ENCODE data around the gene IMPA2. TPM values are rescaled to one million over a fixed set of nuclear protein-coding genes. Genes with fewer than 3 reads are reported as not detected.

Gene IMPA2
- total RNA-seq, 2 donors from 2014 or later, result 269 to 446 TPM

DNA sequence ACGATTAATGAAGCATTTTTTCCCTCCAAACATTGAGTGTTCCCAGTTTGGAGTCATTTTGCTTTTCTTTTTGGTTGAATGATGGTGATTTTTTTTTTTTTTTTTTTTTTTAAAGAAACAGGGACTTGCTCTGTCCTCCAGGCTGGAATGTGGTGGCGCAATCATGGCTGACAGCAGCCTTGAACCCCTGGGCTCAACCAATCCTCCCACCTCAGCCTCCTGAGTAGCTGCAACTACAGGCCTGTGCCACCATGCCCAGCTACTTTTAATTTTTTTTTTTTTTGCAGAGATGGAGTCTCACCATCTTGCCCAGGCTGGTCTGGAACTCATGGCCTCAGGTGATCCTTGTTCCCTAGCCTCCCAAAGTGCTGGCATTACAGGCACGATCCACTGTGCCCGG, 46.2 kb downstream of the IMPA2 start:
- intact Hi-C loops (cut with DNase I), result no loop called here
- Histone ChIP-seq H3K27ac (peak overlapping the region; percentile 85 to 95 (median 93)), H3K4me3 (no peak overlapping the region), H3K9me3 (no peaks in the 10 kb centered on the region), H3K27me3 (no peaks in the 10 kb centered on the region), H3K4me1 (peaks cover 43% of the 10 kb centered on the region), H3K36me3 (replicated peaks in 1 of 2; ENCODE audit: insufficient read depth in 1 of 2, low read depth in 2 of 2) (peaks cover 0 to 15% of the 10 kb centered on the region in 2 donors)
- ATAC-seq, result no peak
- TF ChIP-seq, protein P1, sequence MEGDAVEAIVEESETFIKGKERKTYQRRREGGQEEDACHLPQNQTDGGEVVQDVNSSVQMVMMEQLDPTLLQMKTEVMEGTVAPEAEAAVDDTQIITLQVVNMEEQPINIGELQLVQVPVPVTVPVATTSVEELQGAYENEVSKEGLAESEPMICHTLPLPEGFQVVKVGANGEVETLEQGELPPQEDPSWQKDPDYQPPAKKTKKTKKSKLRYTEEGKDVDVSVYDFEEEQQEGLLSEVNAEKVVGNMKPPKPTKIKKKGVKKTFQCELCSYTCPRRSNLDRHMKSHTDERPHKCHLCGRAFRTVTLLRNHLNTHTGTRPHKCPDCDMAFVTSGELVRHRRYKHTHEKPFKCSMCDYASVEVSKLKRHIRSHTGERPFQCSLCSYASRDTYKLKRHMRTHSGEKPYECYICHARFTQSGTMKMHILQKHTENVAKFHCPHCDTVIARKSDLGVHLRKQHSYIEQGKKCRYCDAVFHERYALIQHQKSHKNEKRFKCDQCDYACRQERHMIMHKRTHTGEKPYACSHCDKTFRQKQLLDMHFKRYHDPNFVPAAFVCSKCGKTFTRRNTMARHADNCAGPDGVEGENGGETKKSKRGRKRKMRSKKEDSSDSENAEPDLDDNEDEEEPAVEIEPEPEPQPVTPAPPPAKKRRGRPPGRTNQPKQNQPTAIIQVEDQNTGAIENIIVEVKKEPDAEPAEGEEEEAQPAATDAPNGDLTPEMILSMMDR (IDR thresholded peaks at IDR 0.05), result no peak
- TF ChIP-seq POLR2A (IDR thresholded peaks at IDR 0.05), result no peak
- no peak for DNase-seq
- 69% methylated on average over 4 of the region's 4 CpGs for WGBS, 2 donors

GRCh38 chr18:12028040-12028628, 46.8 kb downstream of the IMPA2 start:
- no peak for DNase-seq
- H3K9me3 ChIP-seq, result no peaks in the 10 kb centered on the region
- no peak for ATAC-seq
- peaks cover 43% of the 10 kb centered on the region for H3K4me1 ChIP-seq
- intact Hi-C loops (cut with DNase I), result no loop called here
- TF ChIP-seq, protein P1 (IDR thresholded peaks at IDR 0.05), result no peak
- peaks cover 0 to 14% of the 10 kb centered on the region in 2 donors for H3K36me3 ChIP-seq (replicated peaks in 1 of 2; ENCODE audit: insufficient read depth in 1 of 2, low read depth in 2 of 2)
- H3K27ac ChIP-seq, result peak overlapping the region; percentile 52 to 95 (median 93)
- H3K4me3 ChIP-seq, result no peak overlapping the region
- H3K27me3 ChIP-seq, result no peaks in the 10 kb centered on the region
- 63 to 72% methylated on average over 14 to 15 of the region's 15 CpGs for WGBS, 2 donors

DNA sequence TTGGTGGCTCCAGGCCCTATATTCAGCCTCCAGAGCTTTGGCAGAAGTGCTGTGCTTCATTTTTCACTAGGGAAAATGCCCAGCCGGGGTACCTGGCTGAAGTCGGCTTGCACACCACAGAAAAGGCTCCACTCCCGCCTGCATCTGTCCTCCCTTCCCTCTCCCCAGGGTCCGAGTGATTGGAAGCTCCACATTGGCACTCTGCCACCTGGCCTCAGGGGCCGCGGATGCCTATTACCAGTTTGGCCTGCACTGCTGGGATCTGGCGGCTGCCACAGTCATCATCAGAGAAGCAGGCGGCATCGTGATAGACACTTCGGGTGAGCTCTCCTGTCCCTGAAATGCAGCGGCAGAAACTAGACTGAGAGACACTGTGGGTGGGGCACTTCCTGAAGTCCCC, 47.4 kb downstream of the IMPA2 start:
- DNase-seq, result peak in 2 of 4 donors; percentile 43 to 58
- H3K36me3 ChIP-seq (replicated peaks in 1 of 2; ENCODE audit: insufficient read depth in 1 of 2, low read depth in 2 of 2), result peaks cover 0 to 12% of the 10 kb centered on the region in 2 donors

DNA sequence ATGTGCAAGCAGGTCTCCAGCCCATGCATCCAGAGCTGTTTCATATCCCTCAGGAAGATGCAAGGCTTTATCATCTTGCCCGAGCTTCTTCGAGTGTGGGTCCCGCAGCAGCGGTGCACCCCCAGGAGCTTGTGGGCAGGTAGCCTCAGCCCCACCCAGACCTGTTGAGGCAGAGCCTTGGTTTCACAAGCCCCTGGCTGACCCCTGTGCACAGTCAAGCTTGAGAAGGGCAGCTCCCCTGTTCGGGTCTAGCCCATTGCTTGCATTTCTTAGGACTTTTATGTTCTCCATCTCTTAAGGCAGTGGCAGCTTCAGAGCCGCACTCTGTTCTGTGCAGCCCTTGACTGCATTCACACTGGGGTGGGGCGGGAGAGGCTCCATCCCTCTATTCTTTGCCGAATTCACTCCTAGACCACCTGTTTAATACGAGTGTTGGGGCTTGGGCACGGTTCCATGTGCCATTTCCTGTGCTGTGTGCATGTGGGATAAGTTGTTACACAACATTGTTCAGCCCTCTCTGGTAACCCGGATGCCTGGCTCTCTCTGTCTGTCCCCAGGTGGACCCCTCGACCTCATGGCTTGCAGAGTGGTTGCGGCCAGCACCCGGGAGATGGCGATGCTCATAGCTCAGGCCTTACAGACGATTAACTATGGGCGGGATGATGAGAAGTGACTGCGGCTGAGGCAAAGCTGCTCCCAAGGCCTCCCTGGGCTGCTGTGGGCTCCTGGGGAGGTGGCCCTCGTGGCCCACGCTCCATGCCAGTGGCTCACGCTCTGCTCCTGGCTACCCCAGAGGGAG, 48.7 kb downstream of the IMPA2 start:
- no peak for TF ChIP-seq POLR2A (IDR thresholded peaks at IDR 0.05)
- TF ChIP-seq, protein P1 (IDR thresholded peaks at IDR 0.05), result no peak
- H3K4me3 ChIP-seq, result no peak overlapping the region
- no peak for ATAC-seq
- no peak for DNase-seq
- H3K27ac ChIP-seq, result peak overlapping the region in 3 of 4 donors; percentile 31 to 93 (median 50)
- H3K27me3 ChIP-seq, result no peaks in the 10 kb centered on the region
- intact Hi-C loops (cut with DNase I), result no loop called here
- H3K36me3 ChIP-seq (replicated peaks in 1 of 2; ENCODE audit: insufficient read depth in 1 of 2, low read depth in 2 of 2), result peaks cover 0 to 12% of the 10 kb centered on the region in 2 donors
- H3K4me1 ChIP-seq, result peaks cover 49% of the 10 kb centered on the region
- 74 to 84% methylated on average over 19 to 21 of the region's 21 CpGs for WGBS, 2 donors
- no peaks in the 10 kb centered on the region for H3K9me3 ChIP-seq

More for the DNA sequence above, 47.4 kb downstream of the IMPA2 start:
- intact Hi-C loops (cut with DNase I), result no loop called here
- Histone ChIP-seq H3K27ac (peak overlapping the region; percentile 52 to 95 (median 93)), H3K4me1 (peaks cover 43% of the 10 kb centered on the region), H3K4me3 (no peak overlapping the region), H3K27me3 (no peaks in the 10 kb centered on the region), H3K9me3 (no peaks in the 10 kb centered on the region)
- TF ChIP-seq POLR2A (IDR thresholded peaks at IDR 0.05), result no peak
- TF ChIP-seq, protein P1 (IDR thresholded peaks at IDR 0.05), result no peak
- 49 to 55% methylated on average over 11 of the region's 11 CpGs for whole genome bisulfite sequencing, 2 donors
- no peak for ATAC-seq

All from body of pancreas (tissue), 4 donors.